DOHH2 (cell line): ENCODE measurements around the gene B4GALT3.

Source experiments
- EZH2phosphoT487 ChIP-seq: fragments of 200-600 bp; sonication (generic); IDR thresholded peaks from 2 replicates; pipeline ENCODE4 v1.6.1; 2017; ENCODE audit warnings: borderline replicate concordance, mild to moderate bottlenecking, antibody characterized with exemption, low read length, moderate library complexity, mixed read lengths
- TF ChIP-seq, protein P1 (sequence below): fragments of 200-600 bp; sonication (generic); IDR thresholded peaks from one replicate; pipeline ENCODE4 v1.5.1; 2014; ENCODE audit warnings: antibody characterized with exemption, mild to moderate bottlenecking, low read depth, low read length; ENCODE audit not compliant: poor library complexity, severe bottlenecking

DNA sequence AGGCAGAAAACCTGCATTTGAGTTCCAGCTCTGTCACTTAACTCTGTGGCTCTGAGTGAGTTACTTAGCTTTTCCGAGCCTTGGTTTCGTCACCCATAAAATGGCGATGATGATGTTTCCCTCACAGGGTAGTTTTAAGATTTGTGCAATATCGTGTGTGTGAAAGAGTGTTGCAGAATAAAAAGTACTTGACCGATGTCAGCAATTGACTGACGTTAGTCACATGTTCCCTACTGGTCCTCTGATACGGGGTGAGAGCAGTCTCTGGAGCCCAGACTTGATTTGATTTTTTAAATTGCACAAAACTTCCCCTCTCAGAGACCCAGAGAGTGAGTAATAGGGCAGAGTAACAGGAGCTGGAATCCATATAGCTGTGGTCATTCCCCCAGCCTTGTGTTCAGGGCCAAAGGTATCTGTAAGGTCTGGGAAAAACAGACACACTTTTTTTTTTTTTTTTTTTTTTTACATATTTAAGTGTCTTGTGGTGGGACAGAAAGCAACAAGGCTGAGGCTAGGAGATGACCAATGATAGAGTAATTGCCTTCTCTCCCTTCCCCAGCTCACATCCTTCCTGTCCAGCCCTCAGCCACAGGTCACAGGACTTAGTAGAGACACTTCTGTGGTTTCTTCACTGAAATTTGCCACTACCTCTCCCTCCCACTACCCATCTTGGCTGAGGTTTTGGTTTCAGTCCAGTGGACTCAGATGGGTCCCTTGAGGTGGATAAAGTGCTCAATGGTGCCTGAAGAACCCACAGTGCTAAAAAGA lies 39.8 kb upstream of the B4GALT3 start:
- TF ChIP-seq, protein P1, sequence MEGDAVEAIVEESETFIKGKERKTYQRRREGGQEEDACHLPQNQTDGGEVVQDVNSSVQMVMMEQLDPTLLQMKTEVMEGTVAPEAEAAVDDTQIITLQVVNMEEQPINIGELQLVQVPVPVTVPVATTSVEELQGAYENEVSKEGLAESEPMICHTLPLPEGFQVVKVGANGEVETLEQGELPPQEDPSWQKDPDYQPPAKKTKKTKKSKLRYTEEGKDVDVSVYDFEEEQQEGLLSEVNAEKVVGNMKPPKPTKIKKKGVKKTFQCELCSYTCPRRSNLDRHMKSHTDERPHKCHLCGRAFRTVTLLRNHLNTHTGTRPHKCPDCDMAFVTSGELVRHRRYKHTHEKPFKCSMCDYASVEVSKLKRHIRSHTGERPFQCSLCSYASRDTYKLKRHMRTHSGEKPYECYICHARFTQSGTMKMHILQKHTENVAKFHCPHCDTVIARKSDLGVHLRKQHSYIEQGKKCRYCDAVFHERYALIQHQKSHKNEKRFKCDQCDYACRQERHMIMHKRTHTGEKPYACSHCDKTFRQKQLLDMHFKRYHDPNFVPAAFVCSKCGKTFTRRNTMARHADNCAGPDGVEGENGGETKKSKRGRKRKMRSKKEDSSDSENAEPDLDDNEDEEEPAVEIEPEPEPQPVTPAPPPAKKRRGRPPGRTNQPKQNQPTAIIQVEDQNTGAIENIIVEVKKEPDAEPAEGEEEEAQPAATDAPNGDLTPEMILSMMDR = no peak
- no peak for TF ChIP-seq EZH2phosphoT487
